HUES48 (cell line): ENCODE results near the gene LRWD1.

Experiments used
- H3K27ac ChIP-seq: one replicate; pipeline ENCODE4 v1.7.0; 2013; ENCODE audit warnings: low read depth, low read length, inconsistent platforms
- H3K27me3 ChIP-seq: 2 replicates; pipeline ENCODE4 v1.6.1; 2013; ENCODE audit warnings: mild to moderate bottlenecking, low read length; ENCODE audit not compliant: control insufficient read depth, insufficient read depth
- H3K36me3 ChIP-seq: 2 replicates; pipeline ENCODE4 v1.6.1; 2013; ENCODE audit warnings: low read length; ENCODE audit not compliant: control insufficient read depth, insufficient read depth
- H3K4me1 ChIP-seq: 2 replicates; pipeline ENCODE4 v1.6.1; 2013; ENCODE audit warnings: mild to moderate bottlenecking, low read length; ENCODE audit not compliant: control insufficient read depth, insufficient read depth
- H3K4me3 ChIP-seq: 2 replicates; pipeline ENCODE4 v1.5.1; 2013; ENCODE audit warnings: mild to moderate bottlenecking, low read depth, low read length
- H3K9ac ChIP-seq: 2 replicates; pipeline ENCODE4 v1.6.1; 2013; ENCODE audit warnings: mild to moderate bottlenecking, low read depth, low read length, moderate library complexity
- H3K9me3 ChIP-seq: 2 replicates; pipeline ENCODE4 v1.6.1; 2013; ENCODE audit warnings: low read length; ENCODE audit not compliant: control insufficient read depth, insufficient read depth

LRWD1 gene

DNA sequence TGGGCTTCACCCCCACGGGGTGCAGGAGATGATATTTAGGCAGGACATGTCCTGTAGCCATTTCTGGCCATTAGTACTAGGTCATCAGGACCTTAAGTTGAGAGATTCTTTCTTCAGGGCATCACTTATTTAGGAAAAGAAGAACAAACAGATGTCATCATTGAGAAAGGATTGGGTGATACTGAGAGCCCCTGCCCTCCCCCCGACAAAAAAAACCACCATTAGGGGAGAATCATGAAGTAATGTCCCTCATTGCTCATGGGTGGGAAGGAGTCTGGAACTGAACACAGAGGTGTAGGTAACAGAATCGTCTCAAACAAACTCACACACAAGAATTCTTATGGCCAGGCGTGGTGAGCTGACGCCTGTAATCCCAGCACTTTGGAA is 37.8 kb upstream of the LRWD1 start:
- peaks cover 31% of the 10 kb centered on the region for H3K36me3 ChIP-seq
- H3K9ac ChIP-seq: no peak overlapping the region
- no peaks in the 10 kb centered on the region for H3K9me3 ChIP-seq
- no peaks in the 10 kb centered on the region for H3K27me3 ChIP-seq
- H3K4me3 ChIP-seq: no peak overlapping the region
- H3K27ac ChIP-seq: no peak overlapping the region
- peaks cover 9% of the 10 kb centered on the region for H3K4me1 ChIP-seq

DNA sequence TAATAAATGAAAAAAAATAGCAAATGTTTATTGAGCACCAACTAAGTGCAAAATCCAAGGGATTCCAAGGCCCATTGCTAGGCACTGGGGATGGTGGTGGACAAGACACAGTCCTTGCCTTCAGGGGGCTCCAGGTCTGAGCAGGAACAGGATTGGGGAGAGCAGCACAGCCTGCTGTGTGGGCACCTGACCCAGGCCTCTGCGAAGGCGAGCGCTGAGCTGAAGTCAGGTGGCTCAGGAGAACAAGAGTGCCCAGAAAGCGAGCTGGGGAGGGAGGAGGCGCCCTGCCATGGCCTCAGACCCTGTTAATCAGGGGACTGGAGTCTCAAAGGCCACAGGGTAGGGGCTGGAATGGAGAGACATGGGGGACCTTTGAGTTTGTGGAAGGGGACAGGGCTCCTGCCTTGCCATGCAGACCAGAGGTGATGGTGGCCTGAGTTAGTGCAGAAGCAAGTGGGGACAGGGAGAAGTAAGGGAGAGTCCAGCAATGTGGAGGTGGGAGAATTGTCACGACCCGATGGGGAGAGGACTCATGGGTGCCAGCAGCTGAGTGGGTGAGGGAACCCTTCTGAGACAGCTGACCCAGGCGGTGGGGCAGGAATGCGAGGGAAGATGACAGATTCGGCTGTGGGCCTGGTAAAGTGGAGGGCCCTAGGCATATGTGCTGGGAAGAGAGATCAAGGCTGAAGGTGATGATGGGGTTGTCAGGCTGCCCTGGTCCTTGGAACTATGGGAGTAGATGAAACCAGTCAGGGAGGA is 35.5 kb upstream of the LRWD1 start:
- no peak overlapping the region for H3K9ac ChIP-seq

DNA sequence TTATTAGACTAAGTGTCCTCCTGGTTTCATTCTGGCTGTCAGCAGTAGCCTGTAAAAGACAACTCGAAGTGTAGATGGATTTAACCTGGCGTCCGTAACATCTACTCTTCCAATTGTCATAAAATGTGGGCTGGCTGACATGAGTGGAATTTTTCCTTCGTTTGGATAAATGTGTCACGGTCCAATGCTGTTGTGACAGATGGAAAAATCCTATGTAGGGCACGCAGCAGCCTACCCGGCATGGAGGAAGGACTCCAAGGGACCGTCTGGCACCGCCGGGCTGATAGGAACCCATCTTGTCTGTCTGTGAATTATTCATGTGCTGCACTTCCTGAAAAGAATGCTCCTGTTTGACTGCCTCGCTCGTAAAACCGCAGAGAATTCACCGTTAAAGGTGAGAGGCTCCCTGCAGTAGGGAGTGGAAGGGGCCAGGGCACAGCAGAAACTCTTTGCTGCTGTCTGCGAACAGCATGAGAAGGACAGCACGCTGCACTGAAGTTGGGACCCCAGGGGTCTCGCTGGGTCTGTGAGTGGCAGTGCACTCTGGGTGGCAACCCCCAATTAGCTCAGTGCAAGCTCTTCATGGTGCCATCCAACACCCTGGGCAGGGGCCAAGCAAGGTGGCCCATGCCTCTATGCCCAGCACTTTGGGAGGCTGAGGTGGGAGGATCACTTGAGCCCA is 33.0 kb upstream of the LRWD1 start:
- no peaks in the 10 kb centered on the region for H3K27me3 ChIP-seq
- no peaks in the 10 kb centered on the region for H3K9me3 ChIP-seq
- H3K4me1 ChIP-seq: peaks cover 6% of the 10 kb centered on the region
- H3K4me3 ChIP-seq: 0 out of 2 replicates have a peak overlapping the region, but pooled peaks have one; percentile 14
- H3K9ac ChIP-seq: no peak overlapping the region
- peaks cover 13% of the 10 kb centered on the region for H3K36me3 ChIP-seq
- no peak overlapping the region for H3K27ac ChIP-seq

More for the DNA sequence above, 35.5 kb upstream of the LRWD1 start:
- Histone ChIP-seq H3K36me3 (peaks cover 29% of the 10 kb centered on the region), H3K27ac (no peak overlapping the region), H3K4me1 (peaks cover 6% of the 10 kb centered on the region), H3K4me3 (no peak overlapping the region), H3K27me3 (no peaks in the 10 kb centered on the region), H3K9me3 (no peaks in the 10 kb centered on the region)

DNA sequence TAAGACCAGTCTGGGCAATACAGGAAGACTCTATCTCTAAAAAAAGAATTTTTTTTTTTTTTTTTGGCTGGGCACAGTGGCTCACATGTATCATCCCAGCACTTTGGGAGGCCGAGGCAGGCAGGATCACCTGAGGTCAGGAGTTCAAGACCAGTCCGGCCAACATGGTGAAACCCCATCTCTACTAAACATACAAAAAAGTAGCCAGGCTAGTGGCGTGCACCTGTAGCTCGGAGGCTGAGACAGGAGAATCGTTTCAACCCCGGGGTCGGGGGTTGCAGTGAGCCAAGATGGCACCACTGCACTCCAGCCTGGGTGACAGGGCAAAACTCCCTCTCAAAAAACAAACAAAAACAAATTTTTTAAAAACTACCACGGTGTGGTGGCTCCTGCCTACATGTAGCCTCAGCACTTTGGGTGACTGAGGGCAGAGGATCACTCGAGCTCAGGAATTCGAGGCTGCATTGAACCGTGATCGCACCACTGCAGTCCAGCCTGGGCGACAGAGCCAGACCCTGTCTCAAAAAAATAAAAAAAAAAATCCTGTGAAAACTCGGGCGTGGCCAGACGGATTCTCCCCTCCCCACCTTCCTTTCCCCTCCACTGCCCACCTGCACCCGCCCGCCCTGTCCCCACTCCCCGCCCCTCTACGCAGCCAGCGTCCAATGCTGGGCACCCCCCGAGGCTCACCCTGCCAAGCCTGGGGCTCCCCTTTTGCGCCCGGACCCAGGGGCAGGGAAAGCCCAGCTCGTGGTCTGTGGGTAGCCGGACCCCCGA is 32.2 kb upstream of the LRWD1 start:
- H3K9ac ChIP-seq: no peak overlapping the region
- no peaks in the 10 kb centered on the region for H3K27me3 ChIP-seq
- peaks cover 6% of the 10 kb centered on the region for H3K4me1 ChIP-seq
- no peaks in the 10 kb centered on the region for H3K9me3 ChIP-seq
- H3K27ac ChIP-seq: peak overlapping the region; percentile 20
- peak overlapping the region; percentile 83 for H3K4me3 ChIP-seq
- H3K36me3 ChIP-seq: peaks cover 5% of the 10 kb centered on the region; the same call in 1 of the 2 replicates

DNA sequence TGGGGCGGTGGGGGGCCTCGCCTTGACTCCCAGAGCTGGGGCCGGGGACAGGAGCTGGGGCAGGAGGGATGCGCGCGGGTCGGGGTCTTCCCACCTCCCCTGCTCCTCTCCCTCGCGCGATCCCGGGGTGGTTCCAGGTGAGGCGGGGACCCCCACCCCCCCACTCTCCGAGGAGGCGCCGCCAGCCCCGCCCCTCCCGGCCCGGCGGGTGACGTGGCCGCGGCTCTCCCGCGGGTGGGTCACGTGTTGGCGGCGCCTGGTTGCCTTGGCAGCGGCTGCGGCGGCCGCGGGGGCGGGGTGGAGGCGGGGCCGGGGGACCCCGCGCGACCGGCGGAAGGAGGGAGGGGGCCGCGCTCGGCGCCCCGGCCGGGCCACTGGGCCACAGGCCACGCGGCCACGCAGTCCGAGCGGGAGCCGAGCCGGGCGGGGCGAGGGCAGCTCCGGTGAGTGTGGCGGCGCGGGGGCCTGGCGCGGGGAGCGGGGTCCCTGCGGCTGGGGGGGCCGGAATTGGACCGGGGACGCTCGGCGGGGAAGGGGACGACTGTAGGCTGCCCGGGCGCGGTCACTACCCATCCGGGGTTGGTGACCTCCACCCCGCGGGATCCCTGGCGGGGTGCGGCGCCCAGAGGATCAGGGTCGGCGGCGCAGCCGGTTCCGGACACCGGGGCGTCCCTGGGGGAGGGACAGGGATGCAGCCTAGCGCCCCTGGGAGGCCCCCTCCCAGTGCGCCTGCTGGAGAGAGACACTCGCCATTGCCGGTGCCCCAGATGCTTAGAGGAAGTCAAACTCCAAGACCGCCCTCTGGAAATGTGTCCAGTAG is 31.4 kb upstream of the LRWD1 start, which contains the start of gene ORAI2:
Gene ORAI2, plus strand, starts transcription at position 357 of the 820 bp plus-strand sequence. CDS start 5,382 bp downstream, outside the sequence.
- Histone ChIP-seq H3K9me3 (no peaks in the 10 kb centered on the region), H3K9ac (peak within 1 kb of the TSS; percentile 48), H3K36me3 (0 out of 2 replicates have a peak, but pooled peaks cover 3% of the 10 kb centered on the region), H3K4me3 (peak within 1 kb of the TSS; percentile 83), H3K4me1 (peaks cover 6% of the 10 kb centered on the region), H3K27ac (peak within 1 kb of the TSS; percentile 20), H3K27me3 (no peaks in the 10 kb centered on the region)

DNA sequence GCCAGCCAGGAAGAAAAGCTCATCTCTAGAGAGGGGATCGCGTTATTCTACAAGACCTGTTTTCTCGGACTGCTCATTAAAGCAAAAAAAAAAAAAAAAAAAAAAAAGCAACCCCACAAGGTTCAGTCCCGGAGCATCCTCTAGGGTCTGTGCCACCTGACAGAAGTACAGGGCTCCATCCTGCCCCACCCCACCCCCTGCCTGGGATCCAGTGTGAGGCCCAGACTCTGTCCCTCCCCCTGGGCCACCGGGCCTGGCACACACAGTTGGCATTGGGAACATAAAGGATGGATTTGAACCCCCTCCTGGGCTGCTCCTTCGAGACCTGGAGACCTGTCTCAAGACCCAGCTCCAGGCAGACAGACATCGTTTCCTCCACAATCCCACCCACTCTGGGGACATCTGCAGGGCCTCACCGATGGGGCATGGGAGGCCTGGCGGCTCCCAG is 30.7 kb upstream of the LRWD1 start:
- Histone ChIP-seq H3K4me3 (peak overlapping the region; percentile 83), H3K36me3 (0 out of 2 replicates have a peak, but pooled peaks cover 4% of the 10 kb centered on the region), H3K27ac (no peak overlapping the region), H3K27me3 (no peaks in the 10 kb centered on the region), H3K4me1 (peaks cover 6% of the 10 kb centered on the region), H3K9me3 (no peaks in the 10 kb centered on the region), H3K9ac (no peak overlapping the region)

DNA sequence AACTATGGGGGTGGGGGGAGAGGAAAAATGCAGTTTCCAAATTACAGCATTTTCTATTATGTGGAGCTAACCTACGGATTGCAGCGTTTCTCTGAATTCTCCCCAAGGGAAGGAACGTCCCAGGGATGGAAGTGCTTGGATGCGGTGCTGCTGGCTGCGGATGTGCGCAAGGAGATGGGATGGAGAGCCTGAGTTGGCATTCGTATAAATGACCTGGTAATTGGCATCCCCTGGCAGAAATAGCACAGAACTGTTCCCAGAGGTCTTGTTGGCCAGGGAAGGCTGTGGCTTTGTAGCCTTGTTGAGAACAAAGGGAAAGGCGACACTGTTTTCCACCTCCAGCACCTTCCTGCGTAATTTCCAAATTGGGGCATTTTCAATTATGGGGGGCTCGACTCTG is 28.7 kb upstream of the LRWD1 start:
- no peak overlapping the region for H3K9ac ChIP-seq
- no peak overlapping the region for H3K27ac ChIP-seq
- H3K27me3 ChIP-seq: no peaks in the 10 kb centered on the region
- no peak overlapping the region for H3K4me3 ChIP-seq
- peaks cover 7% of the 10 kb centered on the region; the same call in 1 of the 2 replicates for H3K36me3 ChIP-seq
- H3K9me3 ChIP-seq: no peaks in the 10 kb centered on the region
- H3K4me1 ChIP-seq: peaks cover 10% of the 10 kb centered on the region; the same call in 1 of the 2 replicates

DNA sequence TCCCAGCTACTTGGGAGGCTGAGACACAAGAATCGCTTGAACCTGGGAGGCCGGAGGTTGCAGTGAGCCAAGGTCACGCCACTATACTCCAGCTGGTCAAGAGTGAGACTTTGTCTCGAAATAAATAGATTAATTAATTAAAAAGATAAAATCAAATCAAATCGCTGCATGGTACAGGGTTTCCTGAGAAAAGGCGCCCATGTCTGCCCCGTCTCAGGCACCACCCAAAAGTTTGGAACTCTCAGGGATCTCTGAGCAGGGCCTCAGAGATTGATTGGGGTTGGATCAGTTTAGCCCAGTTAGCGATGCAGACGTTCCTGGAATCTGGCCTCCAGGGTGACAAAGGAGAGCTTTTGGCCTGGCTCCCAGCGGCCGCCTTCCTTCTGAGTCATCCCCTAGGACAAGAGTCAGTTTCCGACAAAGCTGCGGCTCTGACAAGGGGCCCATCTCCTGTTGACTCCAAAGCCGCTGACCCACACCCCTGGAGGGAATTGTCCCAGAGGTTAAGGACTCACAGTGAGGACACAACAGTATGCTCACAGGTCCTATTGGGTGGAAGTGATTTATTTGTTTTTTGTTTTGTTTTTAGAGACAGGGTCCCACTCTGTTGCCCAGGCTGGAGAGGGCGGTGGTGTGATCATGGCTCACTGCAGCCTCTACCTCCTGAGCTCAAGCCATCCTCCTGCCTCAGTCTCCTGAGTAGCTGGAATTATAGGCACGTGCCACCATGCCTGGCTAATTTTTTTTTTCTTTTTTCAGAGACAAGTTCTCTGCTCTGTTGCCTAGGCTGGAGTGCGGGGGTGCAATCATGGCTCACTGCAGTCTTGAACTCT is 24.6 kb upstream of the LRWD1 start:
- no peaks in the 10 kb centered on the region for H3K9me3 ChIP-seq
- peaks cover 11% of the 10 kb centered on the region; the same call in 1 of the 2 replicates for H3K36me3 ChIP-seq
- H3K9ac ChIP-seq: no peak overlapping the region
- peak overlapping the region; percentile 65 for H3K27ac ChIP-seq
- peaks cover 8% of the 10 kb centered on the region; the same call in 1 of the 2 replicates for H3K4me1 ChIP-seq
- no peaks in the 10 kb centered on the region for H3K27me3 ChIP-seq
- no peak overlapping the region for H3K4me3 ChIP-seq

DNA sequence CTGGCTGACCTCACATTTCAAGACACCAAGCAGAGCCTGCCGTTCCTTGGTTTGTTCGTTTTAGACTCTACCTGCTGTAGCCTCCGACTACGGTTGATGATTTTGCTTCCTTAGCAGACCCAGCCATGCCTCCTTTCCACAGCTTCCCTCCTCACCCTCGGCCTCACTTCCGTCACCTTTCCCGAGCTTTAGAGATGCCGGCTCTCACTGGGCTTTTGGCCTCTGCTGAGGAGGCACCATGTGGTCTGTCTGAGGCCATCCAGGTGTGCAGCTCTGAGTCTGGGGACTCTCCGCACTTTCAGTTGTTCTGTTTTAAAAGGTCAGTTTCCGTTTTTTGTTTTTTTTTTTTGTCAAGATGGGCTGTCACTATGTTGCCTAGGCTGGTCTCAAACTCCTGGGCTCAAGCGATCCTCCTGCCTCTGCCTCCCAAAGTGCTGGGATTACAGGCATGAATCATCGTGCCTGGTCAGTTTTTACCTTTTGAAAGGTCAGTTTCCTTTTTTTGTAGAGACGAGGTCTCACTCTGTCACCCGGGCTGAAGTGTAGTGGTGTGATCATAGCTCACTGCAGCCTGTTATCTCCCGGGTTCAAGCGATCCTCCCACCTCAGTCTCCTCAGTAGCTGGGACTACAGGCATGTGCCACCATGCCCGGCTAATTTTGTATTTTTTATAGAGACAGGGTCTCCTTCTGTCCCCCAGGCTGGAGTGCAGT is 19.7 kb upstream of the LRWD1 start:
- Histone ChIP-seq H3K36me3 (peaks cover 17% of the 10 kb centered on the region; the same call in 1 of the 2 replicates), H3K4me1 (peaks cover 7% of the 10 kb centered on the region; the same call in 1 of the 2 replicates), H3K9me3 (no peaks in the 10 kb centered on the region), H3K27ac (no peak overlapping the region), H3K4me3 (no peak overlapping the region), H3K27me3 (no peaks in the 10 kb centered on the region), H3K9ac (no peak overlapping the region)
